GM18951 (cell line): ENCODE results near the gene PATJ.
"Not testable (repeated sequence)": the region's sequence is repeated elsewhere in the genome, so short reads cannot be mapped to it uniquely, and the experiment has no call there.

Experiments used
- POLR2A ChIP-seq: IDR thresholded peaks from 4 replicates; pipeline ENCODE4 v1.6.1; 2011; ENCODE audit warnings: mild to moderate bottlenecking; ENCODE audit not compliant: insufficient read length, insufficient read depth; ENCODE audit errors: extremely low read depth
- in situ Hi-C: fragments of 300-500 bp; cut with MboI; formaldehyde crosslinking; loops from one replicate; pipeline ENCODE4 v1.12.0; 2022; ENCODE audit warnings: low sequenced_read_pairs, mixed read lengths, inconsistent platforms; ENCODE audit not compliant: unreplicated experiment

PATJ gene

GRCh38 chr1:62140666-62141065 is 398.4 kb downstream of the PATJ start:
- TF ChIP-seq POLR2A, result no peak
- in situ Hi-C loops, result no loop called here

GRCh38 chr1:62142496-62142895 is 400.2 kb downstream of the PATJ start:
- no peak for TF ChIP-seq POLR2A
- in situ Hi-C loops, result no loop called here

GRCh38 chr1:62144238-62144831 is 402.1 kb downstream of the PATJ start:
- in situ Hi-C loops, result no loop called here
- no peak for TF ChIP-seq POLR2A

GRCh38 chr1:62159940-62160348 is 417.7 kb downstream of the PATJ start:
- in situ Hi-C loops, result loop anchor here (25.0 kb wide), 1 partner anchor 577 kb away; no protein-coding TSS in a partner anchor
- TF ChIP-seq POLR2A, result no peak

GRCh38 chr1:62161711-62162110 is 419.4 kb downstream of the PATJ start:
- in situ Hi-C loops, result loop anchor here (25.0 kb wide), 1 partner anchor 576 kb away; no protein-coding TSS in a partner anchor

GRCh38 chr1:62170380-62170779 is 428.1 kb downstream of the PATJ start:
- in situ Hi-C loops, result loop anchor here (25.0 kb wide), 1 partner anchor 567 kb away; no protein-coding TSS in a partner anchor

More at GRCh38 chr1:62161711-62162110, 419.4 kb downstream of the PATJ start:
- TF ChIP-seq POLR2A, result no peak

- no peak for TF ChIP-seq POLR2A
- in situ Hi-C loops, result no loop called here
These were observed 433.4 kb downstream of the PATJ start for GRCh38 chr1:62175568-62176179.

GRCh38 chr1:62176597-62177312 is 434.5 kb downstream of the PATJ start:
- in situ Hi-C loops, result no loop called here
- TF ChIP-seq POLR2A, result no peak

- TF ChIP-seq POLR2A, result no peak
- in situ Hi-C loops, result no loop called here
These were observed 435.3 kb downstream of the PATJ start for GRCh38 chr1:62177621-62178020.

- in situ Hi-C loops, result no loop called here
- no peak for TF ChIP-seq POLR2A
These were observed 436.1 kb downstream of the PATJ start for GRCh38 chr1:62178372-62178771.

GRCh38 chr1:62180054-62180453 is 437.8 kb downstream of the PATJ start:
- in situ Hi-C loops, result not testable (repeated sequence)

- in situ Hi-C loops, result no loop called here
- TF ChIP-seq POLR2A, result no peak
These were observed 438.4 kb downstream of the PATJ start for GRCh38 chr1:62180639-62181038.

- no peak for TF ChIP-seq POLR2A
- in situ Hi-C loops, result no loop called here
These were observed 439.3 kb downstream of the PATJ start for GRCh38 chr1:62181532-62181931.

- in situ Hi-C loops, result not testable (repeated sequence)
These were observed 439.9 kb downstream of the PATJ start for GRCh38 chr1:62182157-62182556.

- in situ Hi-C loops, result not testable (repeated sequence)
These were observed 441.1 kb downstream of the PATJ start for GRCh38 chr1:62183164-62184020.
